Upper lobe of left lung (tissue), 4 donors: Measurements from ENCODE around the gene ADAMTS12.

Source experiments
- CTCF ChIP-seq, 6 experiments: fragments of 450-650 bp in 4 of 6; fragments of 200-600 bp in 2 of 6; sonication (generic) in 2 of 6; IDR thresholded peaks; one replicate each; pipeline ENCODE4 v1.5.1; 2016 to 2019; ENCODE audit warnings: antibody characterized with exemption in 6 of 6
- EP300 ChIP-seq, 4 donors: sonication (generic); formaldehyde crosslinking; IDR thresholded peaks; one replicate each; pipeline ENCODE4 v1.5.1; 2017; ENCODE audit warnings: antibody characterized with exemption in 4 of 4, control low read depth in 2 of 4
- POLR2A ChIP-seq, 4 donors: fragments of 450-650 bp; IDR thresholded peaks; one replicate each; pipeline ENCODE4 v1.5.1; 2016 to 2017; ENCODE audit warnings: antibody characterized with exemption in 4 of 4, mild to moderate bottlenecking in 2 of 4
- POLR2AphosphoS5 ChIP-seq, 2 donors: sonication (generic); formaldehyde crosslinking; IDR thresholded peaks; one replicate each; pipeline ENCODE4 v1.5.1; 2017; ENCODE audit warnings: antibody characterized with exemption in 2 of 2

- TF ChIP-seq CTCF (IDR thresholded peaks at IDR 0.05) = no peak
- TF ChIP-seq POLR2AphosphoS5 (IDR thresholded peaks at IDR 0.05) = no peak
- TF ChIP-seq EP300 (IDR thresholded peaks at IDR 0.05) = no peak
- TF ChIP-seq POLR2A (IDR thresholded peaks at IDR 0.05) = no peak
Observed at GRCh38 chr5:33657176-33657575, 234.6 kb downstream of the ADAMTS12 start.
